Dermis blood vessel endothelial cell (primary cell): ENCODE results near the gene CST6. TPM values are rescaled to one million over a fixed set of nuclear protein-coding genes. Genes with fewer than 3 reads are reported as not detected.

Source experiments
- DNase-seq: peaks from one replicate; pipeline ENCODE4 v3.0.0; 2010
- total RNA-seq: library from RNA; depleted of rRNA; stranded (reverse); fragments of >200 nt; gene quantifications from 2 replicates; pipeline ENCODE4 v1.2.3, GENCODE V29; 2014

The CST6 gene, protein sequence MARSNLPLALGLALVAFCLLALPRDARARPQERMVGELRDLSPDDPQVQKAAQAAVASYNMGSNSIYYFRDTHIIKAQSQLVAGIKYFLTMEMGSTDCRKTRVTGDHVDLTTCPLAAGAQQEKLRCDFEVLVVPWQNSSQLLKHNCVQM
- total RNA-seq: 0.17 and 0.60 TPM in 2 replicates

GRCh38 chr11:66011785-66012303 lies at the start of gene CST6:
Gene CST6 (plus strand): TSS chr11:66012008. CDS start chr11:66012045, 37 bp downstream.
- no peak for DNase-seq

DNA sequence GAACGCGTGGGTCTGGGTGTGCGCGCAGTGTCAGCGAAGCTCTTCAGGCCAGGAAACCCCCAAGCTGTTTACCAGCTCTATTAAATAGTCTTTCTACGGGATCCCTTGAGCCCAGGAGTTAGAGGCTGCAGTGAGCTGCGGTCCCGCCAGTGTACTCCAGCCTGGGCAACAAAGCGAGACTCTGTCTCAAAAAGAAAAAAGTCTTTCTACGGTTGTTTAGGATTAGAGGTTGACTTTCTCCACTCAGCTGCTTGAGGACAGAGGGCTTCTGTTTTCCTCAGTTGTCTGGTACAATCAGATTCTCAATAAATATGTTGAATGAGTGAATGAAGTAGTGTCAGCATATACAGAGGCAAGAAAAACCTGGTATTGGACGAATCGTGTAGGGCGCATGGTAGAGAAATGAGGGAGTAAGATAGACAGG lies 49.7 kb upstream of the CST6 start:
- no peak for DNase-seq

DNA sequence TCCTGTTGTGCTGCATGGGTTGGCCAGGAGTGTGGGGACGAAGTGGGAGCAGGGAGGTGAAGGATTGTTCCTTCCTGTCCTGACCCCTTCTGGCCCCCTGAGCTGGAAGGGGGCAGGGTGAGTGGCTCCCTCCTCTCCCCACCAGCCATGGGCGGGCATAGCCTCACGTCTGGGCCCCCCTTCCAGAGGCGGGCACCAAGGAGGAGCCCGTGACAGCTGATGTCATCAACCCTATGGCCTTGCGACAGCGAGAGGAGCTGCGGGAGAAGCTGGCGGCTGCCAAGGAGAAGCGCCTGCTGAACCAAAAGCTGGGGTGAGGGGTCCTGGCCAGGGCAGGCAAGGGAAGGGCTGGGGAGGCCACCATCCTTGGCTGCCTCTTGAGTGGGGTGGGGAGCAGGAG lies 46.9 kb upstream of the CST6 start:
- no peak for DNase-seq

DNA sequence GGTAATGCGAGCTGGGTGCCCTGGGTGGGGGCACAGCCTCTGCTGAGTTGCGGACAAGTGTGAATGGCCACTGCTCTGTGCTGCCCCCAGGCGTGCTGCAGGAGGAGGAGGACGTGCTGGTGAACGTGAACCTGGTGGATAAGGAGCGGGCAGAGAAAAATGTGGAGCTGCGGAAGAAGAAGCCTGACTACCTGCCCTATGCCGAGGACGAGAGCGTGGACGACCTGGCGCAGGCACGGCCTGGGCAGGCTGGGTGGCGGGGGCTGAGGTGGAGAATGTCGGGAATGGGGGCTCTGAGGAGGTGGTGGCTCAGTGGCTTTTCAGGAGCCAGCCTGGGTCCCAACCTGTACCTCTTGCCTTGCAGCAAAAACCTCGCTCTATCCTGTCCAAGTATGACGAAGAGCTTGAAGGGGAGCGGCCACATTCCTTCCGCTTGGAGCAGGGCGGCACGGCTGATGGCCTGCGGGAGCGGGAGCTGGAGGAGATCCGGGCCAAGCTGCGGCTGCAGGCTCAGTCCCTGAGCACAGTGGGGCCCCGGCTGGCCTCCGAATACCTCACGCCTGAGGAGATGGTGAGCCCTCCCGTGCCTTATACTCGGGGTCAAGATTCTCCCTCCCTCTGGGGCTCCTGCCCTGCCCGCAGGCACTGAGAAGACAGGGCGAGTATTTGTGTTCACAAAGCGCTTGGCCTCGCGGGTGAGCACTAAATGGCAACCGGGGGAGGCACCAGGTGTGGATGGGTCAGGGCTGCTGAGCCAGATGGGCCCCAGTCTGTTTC lies 45.6 kb upstream of the CST6 start:
- no peak for DNase-seq

- DNase-seq: no peak
These were observed 44.4 kb upstream of the CST6 start for GRCh38 chr11:65967329-65967934.

DNA sequence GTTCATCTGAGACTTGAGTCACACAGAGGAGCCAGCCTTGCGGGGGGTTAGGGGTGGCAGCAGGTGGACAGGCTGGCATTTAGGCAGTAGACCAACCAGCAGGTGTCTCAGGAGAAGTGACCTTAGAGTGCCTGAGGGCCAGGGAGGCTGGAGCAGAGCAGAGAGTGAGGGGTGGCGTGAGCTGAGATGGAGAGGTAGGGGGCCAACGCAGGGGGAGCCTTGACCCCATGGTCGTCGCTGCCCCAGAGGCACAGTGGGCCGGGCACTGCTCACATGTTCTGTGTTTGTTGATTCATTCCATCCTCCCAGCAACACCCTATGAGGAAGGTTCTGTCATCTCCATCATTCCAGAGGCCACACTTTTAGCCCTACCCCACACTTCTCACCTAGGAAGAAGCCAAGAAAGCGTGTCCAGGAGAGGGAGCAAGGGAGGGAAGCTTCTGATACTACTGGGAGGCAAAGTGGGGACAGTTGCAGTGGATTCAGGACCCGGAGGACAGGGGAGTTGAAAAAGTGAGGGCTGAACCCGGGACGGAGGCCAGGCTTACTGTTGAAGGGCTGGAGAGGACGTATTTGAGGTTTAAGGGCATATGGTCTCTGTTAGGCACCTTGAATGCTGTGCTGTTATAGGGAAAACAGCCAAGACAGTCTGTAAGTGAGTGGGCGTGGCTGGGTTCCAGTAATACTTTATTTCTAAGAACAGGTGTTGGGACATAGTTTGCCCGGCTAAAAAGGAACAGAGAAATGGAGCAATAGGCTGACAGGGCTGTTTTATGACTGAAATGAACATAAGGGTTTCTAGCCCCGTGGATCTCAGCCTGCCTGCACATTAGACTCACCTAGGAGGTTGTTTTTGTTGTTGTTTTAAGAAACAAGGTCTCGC lies 43.0 kb upstream of the CST6 start:
- DNase-seq: no peak

DNA sequence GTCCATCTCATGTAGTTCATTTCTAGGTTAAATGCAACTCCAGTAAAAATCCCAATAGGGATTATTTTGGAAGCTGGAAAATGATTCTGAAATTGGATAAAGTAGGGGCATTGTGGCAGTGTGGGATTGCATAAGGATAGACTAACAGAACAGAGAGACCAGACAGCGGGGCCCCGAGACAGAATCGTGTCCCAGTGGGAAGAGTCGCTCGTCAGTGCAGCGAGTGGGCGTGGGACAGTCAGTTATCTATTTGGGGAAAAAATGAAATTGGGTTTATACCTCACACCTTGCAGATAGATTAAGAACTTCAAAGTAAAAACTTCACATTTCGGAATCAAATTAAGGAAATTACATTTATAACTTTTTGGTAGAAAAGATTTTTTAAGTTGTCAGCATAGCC lies 39.7 kb upstream of the CST6 start:
- DNase-seq: no peak

GRCh38 chr11:65973439-65974110 lies 38.2 kb upstream of the CST6 start:
- no peak for DNase-seq

GRCh38 chr11:65975771-65976170 lies 36.0 kb upstream of the CST6 start:
- no peak for DNase-seq

- DNase-seq: no peak
These were observed 35.3 kb upstream of the CST6 start for GRCh38 chr11:65976216-65977176.

GRCh38 chr11:65977621-65978390 lies 34.0 kb upstream of the CST6 start:
- DNase-seq: no peak

GRCh38 chr11:65978391-65979238 lies 33.2 kb upstream of the CST6 start:
- no peak for DNase-seq

DNA sequence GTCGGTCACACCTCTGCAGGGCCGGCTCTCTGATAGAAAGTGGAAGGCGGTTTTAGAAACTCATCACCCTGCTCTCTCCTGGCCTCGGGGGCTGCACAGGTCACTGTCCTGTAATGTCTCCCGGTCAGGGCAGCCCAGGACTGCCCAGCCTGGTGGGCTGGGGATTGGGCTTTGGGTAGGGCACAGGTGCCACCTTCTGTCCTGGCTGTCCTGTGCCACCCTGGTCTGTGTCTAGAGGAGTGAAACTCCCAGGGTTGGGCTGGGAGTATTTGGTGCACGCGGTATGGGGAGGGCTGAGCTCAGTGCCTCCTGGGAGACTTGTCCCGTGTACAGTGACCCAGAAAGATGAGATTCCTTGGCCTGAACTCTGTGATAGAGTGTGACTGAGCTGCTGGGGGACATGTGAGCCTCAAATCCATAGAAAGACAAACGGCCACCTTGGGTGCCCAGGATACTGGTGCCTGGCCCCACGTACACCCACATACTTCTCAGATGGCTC lies 32.5 kb upstream of the CST6 start:
- DNase-seq: no peak

DNA sequence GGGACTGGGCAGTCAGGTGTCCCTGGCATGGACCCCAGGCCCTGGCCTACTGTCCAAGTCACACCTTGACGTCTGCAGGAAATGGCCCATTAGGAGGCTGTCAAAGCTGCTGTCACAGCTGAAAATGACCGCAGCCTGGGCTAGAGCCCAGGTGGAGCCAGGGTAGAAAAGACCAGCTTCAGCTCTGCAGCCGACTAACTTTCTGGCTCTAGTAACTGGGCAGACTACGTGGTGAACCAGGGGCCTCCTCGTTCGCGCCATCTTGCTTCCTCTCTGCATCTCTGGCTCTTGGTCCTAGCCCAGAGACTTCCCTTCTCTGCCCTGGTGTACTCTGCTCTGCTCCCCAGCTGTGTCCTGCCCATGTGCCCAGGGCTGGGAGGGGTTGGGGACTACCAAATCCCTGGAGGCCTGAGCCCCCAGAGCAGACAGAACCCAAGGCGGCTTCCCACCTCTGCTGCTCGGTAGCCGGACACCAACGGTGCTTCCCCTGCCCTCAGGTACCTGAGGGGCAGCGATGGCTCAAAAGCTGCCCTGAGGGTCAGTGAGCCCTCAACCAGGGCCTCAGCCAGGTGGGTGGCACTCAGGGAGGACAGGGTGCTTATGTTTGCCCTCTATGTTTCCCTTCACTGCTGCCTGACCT lies 30.6 kb upstream of the CST6 start:
- no peak for DNase-seq

GRCh38 chr11:65981972-65982823 lies 29.6 kb upstream of the CST6 start:
- DNase-seq: no peak

- no peak for DNase-seq
These were observed 28.8 kb upstream of the CST6 start for GRCh38 chr11:65982824-65983588.

- no peak for DNase-seq
These were observed 28.2 kb upstream of the CST6 start for GRCh38 chr11:65983589-65983987.
